GM12878 (cell line): ENCODE data around the gene RPL5. TPM values are rescaled to one million over a fixed set of nuclear protein-coding genes. Genes with fewer than 3 reads are reported as not detected.

ENCODE experiments used
- ATAC-seq: fragments of 200-7000 bp; cut with Tn5 transposase; 3 replicates; pipeline ENCODE4 v1.9.1; 2020; ENCODE audit warnings: mild to moderate bottlenecking, moderate library complexity
- BruUV-seq: library from RNA; stranded (reverse); fragments of 400-500 nt; replicated peaks from 2 replicates; lab custom pipeline; 2021; lab: Mats Ljungman, UMichigan
- CTCF ChIA-PET: fragments of 300-600 bp; sonication (Branson Sonifier 250); formaldehyde crosslinking; extraction: SDS; loops from one replicate; lab custom pipeline; 2021; ENCODE audit warnings: inconsistent platforms; lab: Yijun Ruan, JAX
- POLR2A ChIA-PET: fragments of 350-600 bp; formaldehyde crosslinking; extraction: SDS; loops from one replicate; lab custom pipeline; 2021; ENCODE audit warnings: inconsistent platforms; lab: Charles Lee
- RAD21 ChIA-PET: fragments of 300-600 bp; sonication (Branson Sonifier 250); formaldehyde crosslinking; loops from one replicate; lab custom pipeline; 2023; ENCODE audit warnings: antibody characterized with exemption; ENCODE audit not compliant: unreplicated experiment; lab: Charles Lee
- SMC1A ChIA-PET: fragments of 300-600 bp; sonication (Branson Sonifier 250); formaldehyde crosslinking; loops from one replicate; lab custom pipeline; 2023; ENCODE audit not compliant: unreplicated experiment, uncharacterized antibody; lab: Charles Lee
- DNase-seq: peaks from one replicate; pipeline ENCODE4 v3.0.0-alpha.2; 2011; ENCODE audit warnings: low read depth, low spot score
- FAIRE-seq: peaks from 3 replicates; lab custom pipeline; 2011; peaks lifted over from hg19 to GRCh38; lab: Jason Lieb, UNC
- H2AFZ ChIP-seq: 2 replicates; pipeline ENCODE4 v1.6.0; 2011; ENCODE audit warnings: low read depth, low read length, control low read depth; ENCODE audit not compliant: control insufficient read depth
- H3K27ac ChIP-seq: 2 replicates; pipeline ENCODE4 v1.5.1; 2011; ENCODE audit warnings: control low read depth; ENCODE audit not compliant: control insufficient read depth, insufficient read depth
- H3K27me3 ChIP-seq, 2 experiments: replicated peaks in 1 of 2; 2 replicates each; pipeline versions ENCODE4 v1.6.0 to v1.6.1; 2011; ENCODE audit warnings: low read length in 1 of 2; ENCODE audit not compliant: control insufficient read depth in 2 of 2, insufficient read depth in 2 of 2
- H3K36me3 ChIP-seq, 2 experiments: 2 replicates each; pipeline ENCODE4 v1.5.1; 2011; ENCODE audit warnings: low read length in 1 of 2; ENCODE audit not compliant: control insufficient read depth in 2 of 2, insufficient read depth in 2 of 2
- H3K4me1 ChIP-seq: 2 replicates; pipeline ENCODE4 v1.6.1; 2011; ENCODE audit warnings: mild to moderate bottlenecking, low read length, moderate library complexity, mixed read lengths; ENCODE audit not compliant: control insufficient read depth, insufficient read depth
- H3K4me2 ChIP-seq: 2 replicates; pipeline ENCODE4 v1.6.0; 2011; ENCODE audit warnings: control low read depth; ENCODE audit not compliant: control insufficient read depth, insufficient read depth
- H3K4me3 ChIP-seq: fragments of 200-600 bp; sonication (generic); 2 replicates; pipeline ENCODE4 v1.5.1; 2016
- H3K79me2 ChIP-seq: 2 replicates; pipeline ENCODE4 v1.6.0; 2011; ENCODE audit warnings: low read length; ENCODE audit not compliant: control insufficient read depth, insufficient read depth
- H3K9ac ChIP-seq: 2 replicates; pipeline ENCODE4 v1.8.0; 2011; ENCODE audit warnings: low read length, control low read depth, mixed read lengths; ENCODE audit not compliant: control insufficient read depth, insufficient read depth
- H3K9me3 ChIP-seq: replicated peaks from 3 replicates; pipeline ENCODE4 v1.5.1; 2011; ENCODE audit warnings: mild to moderate bottlenecking, low read length; ENCODE audit not compliant: control insufficient read depth, insufficient read depth
- H4K20me1 ChIP-seq: 2 replicates; pipeline ENCODE4 v1.6.0; 2011; ENCODE audit not compliant: control insufficient read depth, insufficient read depth
- BCL11A ChIP-seq: IDR thresholded peaks from 2 replicates; pipeline ENCODE4 v1.6.1; 2011; ENCODE audit warnings: low read depth, low read length
- BRCA1 ChIP-seq: IDR thresholded peaks from 2 replicates; pipeline ENCODE4 v1.6.1; 2011; ENCODE audit warnings: low read depth, low read length, improper control_type of control experiment
- EED ChIP-seq: sonication (generic); IDR thresholded peaks from 2 replicates; pipeline ENCODE4 v1.6.1; 2016; ENCODE audit warnings: antibody characterized with exemption, low read depth
- EP300 ChIP-seq, 2 experiments: fragments of 150-350 bp in 1 of 2; IDR thresholded peaks; 2 replicates each; pipeline ENCODE4 v1.6.1; 2011 to 2012; ENCODE audit warnings: low read depth in 2 of 2, low read length in 2 of 2, borderline replicate concordance in 1 of 2, improper control_type of control experiment in 1 of 2, inconsistent platforms in 1 of 2; ENCODE audit not compliant: control insufficient read depth in 1 of 2
- GABPA ChIP-seq: IDR thresholded peaks from 2 replicates; pipeline ENCODE4 v1.6.1; 2014; ENCODE audit warnings: antibody characterized with exemption, low read depth, mild to moderate bottlenecking, inconsistent platforms
- IRF4 ChIP-seq: IDR thresholded peaks from 2 replicates; pipeline ENCODE4 v1.6.1; 2011; ENCODE audit warnings: low read depth, low read length
- MXI1 ChIP-seq: fragments of 150-350 bp; IDR thresholded peaks from 2 replicates; pipeline ENCODE4 v1.6.1; 2011; ENCODE audit warnings: low read depth, mild to moderate bottlenecking, inconsistent platforms, low read length, improper control_type of control experiment
- NBN ChIP-seq: fragments of 450-650 bp; IDR thresholded peaks from 2 replicates; pipeline ENCODE4 v1.6.1; 2016
- NFYA ChIP-seq: IDR thresholded peaks from 2 replicates; pipeline ENCODE4 v1.6.1; 2011; ENCODE audit warnings: low read depth, mild to moderate bottlenecking, low read length, improper control_type of control experiment, borderline replicate concordance
- PML ChIP-seq: IDR thresholded peaks from 2 replicates; pipeline ENCODE4 v1.6.1; 2012; ENCODE audit warnings: low read length, inconsistent platforms
- POLR2A ChIP-seq: IDR thresholded peaks from 2 replicates; pipeline ENCODE4 v1.6.1; 2011; ENCODE audit warnings: low read depth, mild to moderate bottlenecking, low read length
- POU2F2 ChIP-seq: IDR thresholded peaks from 3 replicates; pipeline ENCODE4 v1.6.1; 2011; ENCODE audit warnings: low read depth, mild to moderate bottlenecking, low read length, borderline replicate concordance
- RBBP5 ChIP-seq: fragments of 200-600 bp; sonication (generic); conservative IDR thresholded peaks from 2 replicates; pipeline ENCODE4 v1.6.1; 2016
- RCOR1 ChIP-seq: conservative IDR thresholded peaks from 2 replicates; pipeline ENCODE4 v1.6.1; 2012; ENCODE audit warnings: low read depth, low read length, improper control_type of control experiment
- STAT3 ChIP-seq: IDR thresholded peaks from 2 replicates; pipeline ENCODE4 v1.6.1; 2011; ENCODE audit warnings: low read depth, low read length, improper control_type of control experiment
- WRNIP1 ChIP-seq: IDR thresholded peaks from 2 replicates; pipeline ENCODE4 v1.6.1; 2011; ENCODE audit warnings: low read depth, low read length, improper control_type of control experiment, borderline replicate concordance
- ZBED1 ChIP-seq: IDR thresholded peaks from 2 replicates; pipeline ENCODE4 v1.6.1; 2016; ENCODE audit warnings: borderline replicate concordance
- ZNF24 ChIP-seq: fragments of 450-650 bp; IDR thresholded peaks from 2 replicates; pipeline ENCODE4 v1.6.1; 2017; ENCODE audit warnings: antibody characterized with exemption, mild to moderate bottlenecking
- WGBS: methylation state at CpG from one replicate; pipeline ENCODE4 v1.1.6; 2016; ENCODE audit warnings: low lambda C conversion rate; ENCODE audit not compliant: insufficient replicate concordance, insufficient coverage; ENCODE audit errors: missing lambda C conversion rate; 5-methylcytosine and 5-hydroxymethylcytosine counted together
- in situ Hi-C: fragments of 300-500 bp; cut with MboI; formaldehyde crosslinking; loops from 9 replicates; pipeline ENCODE4 v1.14.3; 2018; ENCODE audit warnings: mixed read lengths
- intact Hi-C: fragments of 100-400 bp; cut with micrococcal nuclease; formaldehyde crosslinking; loops from one replicate; pipeline ENCODE4 v1.14.2; 2022; ENCODE audit not compliant: unreplicated experiment
- polyA plus RNA-seq, 11 experiments: library from polyadenylated mRNA; depleted of rRNA in 4 of 11; unstranded in 6 of 11; stranded (reverse) in 5 of 11; fragments of >200 nt; fragmentation: Nextera tagmentation in 4 of 11; fragmentation: Illumina TruSeq in 1 of 11; extraction: Ambion mirVana in 4 of 11; extraction: Trizol in 1 of 11; gene quantifications; 1 replicate in 1 of 11; 2 replicates in 10 of 11; pipeline versions ENCODE4 v1.2.1 to v1.2.3, GENCODE V29; 2011 to 2016; ENCODE audit warnings: inconsistent platforms in 2 of 11, missing spikeins in 2 of 11, low read depth in 1 of 11
- total RNA-seq, 4 experiments: library from RNA; depleted of rRNA in 3 of 4; stranded (reverse); fragments of >200 nt in 3 of 4; fragmentation: Illumina TruSeq in 1 of 4; extraction: Trizol in 1 of 4; gene quantifications; 2 replicates each; pipeline versions ENCODE4 v1.2.1 to v1.2.3, GENCODE V29; 2013 to 2021
- TF ChIP-seq, protein P1 (sequence below): fragments of 150-350 bp; IDR thresholded peaks from 2 replicates; pipeline ENCODE4 v1.6.1; 2016; ENCODE audit warnings: low read depth, low read length

The RPL5 gene
- total and polyA plus RNA-seq, 10 of the 15 experiments (the other 5 are each of a cell fraction or from before 2014, with no cell fraction given): 1,685 to 6,047 (median 2,601) TPM

GRCh38 chr1:92792340-92792782 lies 39.5 kb upstream of the RPL5 start:
- Histone ChIP-seq H3K9ac (no peak overlapping the region), H3K27ac (no peak overlapping the region), H3K4me3 (no peak overlapping the region), H3K36me3 (no peaks in the 10 kb centered on the region), H3K4me1 (no peaks in the 10 kb centered on the region), H3K9me3 (no peaks in the 10 kb centered on the region), H4K20me1 (no peaks in the 10 kb centered on the region), H3K79me2 (no peaks in the 10 kb centered on the region), H3K27me3 (peaks cover 0 to 5% of the 10 kb centered on the region in 2 experiments; a peak in 1 of 4 replicates), H2AFZ (no peak overlapping the region), H3K4me2 (no peak overlapping the region)
- TF ChIP-seq STAT3 (no peak), ZNF24 (no peak), EP300 (IDR thresholded peaks at IDR 0.05; ENCODE audit: borderline replicate concordance in 1 of 2, control insufficient read depth in 1 of 2, low read depth in 2 of 2, low read length in 2 of 2) (no peak), NBN (no peak), GABPA (no peak), ZBED1 (no peak), BRCA1 (no peak), RBBP5 (no peak), NFYA (no peak), EED (no peak), PML (no peak), RCOR1 (no peak), POU2F2 (no peak), MXI1 (no peak), POLR2A (no peak), WRNIP1 (no peak), BCL11A (no peak), IRF4 (no peak)
- TF ChIP-seq, protein P1, sequence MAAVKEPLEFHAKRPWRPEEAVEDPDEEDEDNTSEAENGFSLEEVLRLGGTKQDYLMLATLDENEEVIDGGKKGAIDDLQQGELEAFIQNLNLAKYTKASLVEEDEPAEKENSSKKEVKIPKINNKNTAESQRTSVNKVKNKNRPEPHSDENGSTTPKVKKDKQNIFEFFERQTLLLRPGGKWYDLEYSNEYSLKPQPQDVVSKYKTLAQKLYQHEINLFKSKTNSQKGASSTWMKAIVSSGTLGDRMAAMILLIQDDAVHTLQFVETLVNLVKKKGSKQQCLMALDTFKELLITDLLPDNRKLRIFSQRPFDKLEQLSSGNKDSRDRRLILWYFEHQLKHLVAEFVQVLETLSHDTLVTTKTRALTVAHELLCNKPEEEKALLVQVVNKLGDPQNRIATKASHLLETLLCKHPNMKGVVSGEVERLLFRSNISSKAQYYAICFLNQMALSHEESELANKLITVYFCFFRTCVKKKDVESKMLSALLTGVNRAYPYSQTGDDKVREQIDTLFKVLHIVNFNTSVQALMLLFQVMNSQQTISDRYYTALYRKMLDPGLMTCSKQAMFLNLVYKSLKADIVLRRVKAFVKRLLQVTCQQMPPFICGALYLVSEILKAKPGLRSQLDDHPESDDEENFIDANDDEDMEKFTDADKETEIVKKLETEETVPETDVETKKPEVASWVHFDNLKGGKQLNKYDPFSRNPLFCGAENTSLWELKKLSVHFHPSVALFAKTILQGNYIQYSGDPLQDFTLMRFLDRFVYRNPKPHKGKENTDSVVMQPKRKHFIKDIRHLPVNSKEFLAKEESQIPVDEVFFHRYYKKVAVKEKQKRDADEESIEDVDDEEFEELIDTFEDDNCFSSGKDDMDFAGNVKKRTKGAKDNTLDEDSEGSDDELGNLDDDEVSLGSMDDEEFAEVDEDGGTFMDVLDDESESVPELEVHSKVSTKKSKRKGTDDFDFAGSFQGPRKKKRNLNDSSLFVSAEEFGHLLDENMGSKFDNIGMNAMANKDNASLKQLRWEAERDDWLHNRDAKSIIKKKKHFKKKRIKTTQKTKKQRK: no peak
- ChIA-PET RAD21 (interaction anchor here (0.7 to 2.2 kb wide), 2 partner anchors 26 to 142 kb away, joined by 3 to 7 read pairs; no protein-coding TSS in a partner anchor), CTCF (interaction anchor here (1.1 to 2.2 kb wide), 3 partner anchors 12 to 202 kb away, joined by 4 to 6 read pairs (median 4); no protein-coding TSS in a partner anchor), SMC1A (interaction anchor here (1.6 kb wide), 1 partner anchor 43 kb away, joined by 4 read pairs; no protein-coding TSS in a partner anchor), POLR2A (no interaction called here)
- 65% methylated on average over 3 of the region's 3 CpGs for WGBS
- intact Hi-C loops (no loop called here), in situ Hi-C loops (no loop called here)
- ATAC-seq: no peak
- no peak for DNase-seq
- BruUV-seq: no TSS peak
- no peak for FAIRE-seq
